ENCODE measurements around the gene C2orf78.
"Not testable (repeated sequence)": the region's sequence is repeated elsewhere in the genome, so short reads cannot be mapped to it uniquely, and the experiment has no call there.

C2orf78 gene, protein sequence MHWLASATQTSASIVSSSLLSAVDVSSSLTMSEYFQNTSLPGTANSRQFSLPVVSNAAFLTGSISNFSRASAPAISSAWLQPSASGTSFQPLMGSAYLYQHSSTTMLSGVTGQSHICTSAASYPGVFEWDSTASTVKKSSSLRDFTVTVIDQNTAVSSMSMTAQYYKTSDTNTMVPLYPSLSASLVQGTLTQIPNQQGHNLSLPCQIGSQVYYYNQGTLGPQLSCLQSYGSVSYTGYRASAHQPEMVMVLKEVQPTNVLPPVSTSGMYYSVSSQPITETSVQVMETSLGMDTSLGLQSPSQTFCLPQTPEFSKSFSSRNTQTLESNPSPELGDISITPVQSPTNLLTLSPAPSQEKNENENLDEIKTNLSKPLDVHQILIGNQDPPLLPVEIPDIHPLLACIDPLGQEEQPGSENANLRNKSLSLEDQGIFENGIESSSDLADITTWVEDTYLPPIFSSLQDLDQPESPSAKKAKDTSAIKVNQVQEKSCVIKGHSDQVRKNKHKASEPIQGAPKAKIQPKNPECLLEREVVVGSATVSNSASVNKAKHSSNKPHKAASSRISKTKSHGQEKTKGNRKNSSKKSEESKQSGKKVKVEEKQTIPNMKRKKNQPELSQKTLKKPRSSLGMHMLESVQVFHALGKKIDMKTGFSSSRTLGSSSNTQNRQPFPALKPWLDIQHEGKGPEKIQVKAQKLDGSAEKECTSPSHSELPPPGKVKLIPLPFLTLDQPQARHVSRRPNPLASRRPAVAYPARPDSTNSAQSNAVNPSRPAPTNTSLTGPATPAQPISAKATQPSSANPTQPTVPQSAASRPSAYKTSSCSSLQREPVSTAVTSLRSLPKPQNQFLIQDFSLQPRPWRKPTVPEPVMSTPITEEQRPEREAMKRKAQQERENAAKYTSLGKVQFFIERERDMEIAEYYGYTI

GRCh38 chr2:73783883-73784282 lies at the start of gene C2orf78:
TSS of gene C2orf78 (plus strand) at chr2:73784183. CDS start at chr2:73784310, 127 bp downstream.
- DNase-seq (ENCODE audit: low spot score): not testable (repeated sequence)

GRCh38 chr2:73736378-73736777 lies 47.6 kb upstream of the C2orf78 start:
- DNase-seq (ENCODE audit: low spot score): no peak

DNA sequence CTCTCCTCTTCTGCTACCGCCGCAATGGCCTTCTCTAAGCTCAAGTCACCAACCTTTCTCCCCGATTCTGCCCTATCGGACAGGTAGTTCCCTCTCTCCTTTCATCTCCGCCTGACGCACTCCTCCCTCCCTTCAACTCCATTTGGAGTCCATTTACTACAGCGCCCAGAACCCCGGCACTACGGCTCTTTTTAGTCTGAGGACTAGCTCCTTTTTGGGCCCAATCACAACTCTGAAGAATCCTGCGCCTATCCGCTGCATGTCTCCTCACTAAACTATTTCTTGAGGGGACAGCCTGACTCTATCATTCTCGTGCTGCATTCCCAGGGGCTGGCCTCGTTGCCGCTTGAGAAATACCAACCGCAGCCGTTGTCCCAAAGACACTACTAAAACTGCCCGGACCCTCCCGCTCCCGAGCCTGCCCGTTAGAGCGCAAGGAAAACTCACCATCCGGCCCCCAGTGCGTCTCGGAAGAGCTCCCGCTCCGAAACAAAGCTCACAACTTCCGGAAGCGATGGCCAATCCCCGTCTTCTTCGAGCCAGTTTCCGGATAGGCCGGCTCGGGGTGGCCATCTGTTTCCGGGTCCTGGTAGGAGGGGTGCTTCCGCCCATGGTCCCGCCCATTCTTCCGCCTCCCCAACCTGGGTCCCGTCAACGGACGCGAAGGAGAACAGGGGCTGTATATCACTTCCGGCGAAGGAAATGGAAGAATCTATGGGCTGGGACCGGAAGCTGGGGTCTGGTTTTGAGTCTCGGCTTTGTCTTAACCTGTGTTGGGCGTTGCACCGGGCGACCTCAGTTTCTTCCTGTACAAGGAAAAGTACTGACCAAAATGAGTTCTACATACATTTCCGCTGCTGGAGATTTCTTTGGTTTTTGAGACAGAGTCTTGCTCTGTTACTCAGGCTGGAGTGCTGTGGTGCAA lies 46.9 kb upstream of the C2orf78 start, which contains the start of gene TPRKB:
TPRKB (minus strand) TSS at position 491 of the 925 bp plus-strand sequence. CDS start 2,776 bp downstream, outside the sequence.
- DNase-seq (ENCODE audit: low spot score): peak; percentile 97

DNA sequence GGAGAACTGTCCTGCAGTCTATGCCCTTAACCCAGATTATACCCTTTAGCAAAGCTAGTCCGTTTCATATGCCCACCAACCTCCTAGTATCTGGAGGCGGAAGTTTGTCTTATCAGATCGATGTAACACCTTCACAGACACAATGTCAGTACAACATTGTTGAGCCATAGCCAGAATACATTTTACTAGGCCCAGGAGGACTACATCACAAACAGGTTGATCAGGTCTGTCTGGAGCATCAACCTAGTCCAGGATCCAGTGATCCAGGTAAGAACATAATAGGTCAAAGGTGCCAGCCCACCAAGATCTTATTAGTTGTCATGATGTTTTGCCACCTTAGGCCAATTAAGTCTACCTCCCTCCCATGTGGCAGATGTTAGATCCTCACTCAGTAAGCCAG lies 44.9 kb upstream of the C2orf78 start:
- DNase-seq (ENCODE audit: low spot score): no peak

GRCh38 chr2:73740767-73741166 lies 43.2 kb upstream of the C2orf78 start:
- no peak for DNase-seq (ENCODE audit: low spot score)

DNA sequence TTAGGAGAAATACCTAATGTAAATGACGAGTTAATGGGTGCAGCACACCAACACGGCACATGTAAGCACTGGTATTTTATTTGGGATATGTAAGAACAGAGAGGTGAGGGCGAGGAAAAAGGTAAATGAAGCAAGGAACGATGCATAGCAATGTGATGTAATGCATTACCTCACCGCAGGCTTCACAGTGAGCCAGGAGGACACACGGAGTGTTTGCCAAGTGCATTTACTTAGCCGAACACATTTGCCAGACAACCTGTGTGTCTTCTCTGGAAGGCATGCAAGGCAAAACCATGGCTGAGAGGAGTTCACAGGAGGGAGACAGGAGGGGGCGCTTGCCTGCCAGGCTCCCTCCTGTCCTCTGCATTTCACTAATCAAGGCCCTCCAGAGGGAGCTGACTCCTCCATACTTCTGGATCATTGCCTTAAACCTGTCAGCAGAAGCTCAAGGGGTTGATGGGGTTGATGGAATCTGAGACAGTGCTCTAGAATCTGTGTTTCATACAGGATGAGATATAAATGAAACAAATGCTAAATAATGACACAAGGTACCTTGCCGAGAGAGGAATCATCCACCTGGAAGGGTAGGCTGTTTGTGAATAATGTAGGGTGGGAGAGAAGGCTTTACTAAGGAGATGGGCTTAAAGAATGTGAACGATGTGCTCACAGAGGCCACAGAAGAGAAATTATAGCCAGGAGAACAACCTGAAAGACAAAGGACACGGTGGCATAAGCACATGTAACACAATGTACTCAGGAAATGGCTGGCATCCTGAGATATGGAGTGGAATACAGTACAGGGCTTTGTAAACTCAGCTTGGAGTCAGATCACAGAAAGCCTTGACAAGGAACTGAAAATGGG lies 37.7 kb upstream of the C2orf78 start:
- DNase-seq (ENCODE audit: low spot score): no peak

GRCh38 chr2:73746877-73747208 lies 37.1 kb upstream of the C2orf78 start:
- no peak for DNase-seq (ENCODE audit: low spot score)

DNA sequence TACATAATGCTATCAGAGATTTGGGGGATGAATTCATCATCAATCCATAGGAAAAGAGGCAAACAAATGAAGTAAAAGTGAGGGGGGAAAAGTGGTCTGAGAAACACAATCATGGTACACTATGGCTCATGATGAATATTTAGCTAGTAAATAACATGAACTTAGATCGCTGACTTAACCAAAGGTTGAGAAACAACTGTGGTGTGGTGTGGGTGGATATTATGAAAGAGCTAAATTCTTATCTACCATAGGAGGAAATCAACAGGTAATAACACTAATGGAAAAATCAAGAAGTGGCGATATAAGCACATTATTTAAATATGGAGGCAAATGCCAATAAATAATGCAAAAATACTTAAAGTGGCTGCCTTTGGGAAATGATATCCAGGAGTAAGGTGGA lies 34.7 kb upstream of the C2orf78 start:
- DNase-seq (ENCODE audit: low spot score): no peak

DNA sequence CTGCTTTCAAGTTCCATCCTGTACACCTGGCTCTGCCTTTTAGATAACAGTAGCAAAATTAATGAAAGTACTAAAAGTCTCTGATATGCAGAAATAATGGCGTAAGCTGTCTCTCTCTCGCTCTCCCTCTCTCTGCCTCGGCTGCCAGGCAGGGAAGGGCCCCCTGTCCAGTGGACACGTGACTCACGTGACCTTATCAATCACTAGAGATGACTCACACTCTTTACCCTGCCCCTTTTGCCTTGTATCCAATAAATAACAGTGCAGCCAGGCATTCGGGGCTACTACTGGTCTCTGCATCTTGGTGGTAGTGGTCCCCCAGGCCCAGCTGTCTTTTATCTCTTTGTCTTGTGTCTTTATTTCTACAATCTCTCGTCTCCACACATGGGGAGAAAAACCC lies 29.7 kb upstream of the C2orf78 start:
- DNase-seq (ENCODE audit: low spot score): not testable (repeated sequence)

GRCh38 chr2:73759285-73759764 lies 24.7 kb upstream of the C2orf78 start:
- no peak for DNase-seq (ENCODE audit: low spot score)

GRCh38 chr2:73759904-73760303 lies 24.1 kb upstream of the C2orf78 start:
- no peak for DNase-seq (ENCODE audit: low spot score)

GRCh38 chr2:73762571-73762970 lies 21.4 kb upstream of the C2orf78 start:
- no peak for DNase-seq (ENCODE audit: low spot score)

DNA sequence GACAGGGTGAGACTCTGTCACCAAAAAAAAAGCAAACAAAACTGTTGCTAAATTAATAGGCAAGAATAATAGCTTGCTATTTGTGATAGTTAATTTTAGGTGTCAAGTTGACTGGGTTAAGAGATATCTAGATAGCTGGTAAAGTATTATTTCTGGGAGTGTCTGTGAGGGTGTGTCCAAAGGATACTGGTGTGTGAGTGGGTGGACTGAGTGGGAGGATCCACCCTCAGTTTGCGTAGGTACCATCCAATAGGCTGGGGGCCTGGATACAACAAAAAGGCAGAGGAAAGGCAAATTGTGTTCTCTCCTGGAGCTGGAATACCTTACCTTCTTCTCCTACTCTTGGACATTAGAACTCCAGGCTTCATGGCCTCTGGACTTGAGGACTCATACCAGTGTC lies 19.0 kb upstream of the C2orf78 start:
- DNase-seq (ENCODE audit: low spot score): no peak

GRCh38 chr2:73766349-73766748 lies 17.6 kb upstream of the C2orf78 start:
- no peak for DNase-seq (ENCODE audit: low spot score)

DNA sequence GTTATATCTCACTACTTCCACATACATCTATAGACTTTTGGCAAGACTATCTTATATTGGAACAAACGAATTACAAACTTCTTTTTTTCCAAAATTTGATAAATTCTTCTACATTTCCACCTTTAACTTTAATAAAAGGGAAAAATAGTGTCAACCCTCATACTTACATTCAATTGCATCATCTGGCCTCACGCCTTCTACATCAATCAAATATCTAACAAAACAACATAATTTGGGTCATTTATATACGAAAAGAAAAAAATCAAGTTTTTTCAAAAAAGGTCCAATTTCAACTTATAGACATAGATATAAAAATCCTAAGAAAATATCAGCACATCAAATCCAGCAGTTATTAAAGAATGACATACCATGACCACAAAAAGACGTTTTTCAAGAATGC lies 17.0 kb upstream of the C2orf78 start:
- DNase-seq (ENCODE audit: low spot score): no peak

- no peak for DNase-seq (ENCODE audit: low spot score)
Measured at GRCh38 chr2:73770725-73771124, 13.3 kb upstream of the C2orf78 start.

DNA sequence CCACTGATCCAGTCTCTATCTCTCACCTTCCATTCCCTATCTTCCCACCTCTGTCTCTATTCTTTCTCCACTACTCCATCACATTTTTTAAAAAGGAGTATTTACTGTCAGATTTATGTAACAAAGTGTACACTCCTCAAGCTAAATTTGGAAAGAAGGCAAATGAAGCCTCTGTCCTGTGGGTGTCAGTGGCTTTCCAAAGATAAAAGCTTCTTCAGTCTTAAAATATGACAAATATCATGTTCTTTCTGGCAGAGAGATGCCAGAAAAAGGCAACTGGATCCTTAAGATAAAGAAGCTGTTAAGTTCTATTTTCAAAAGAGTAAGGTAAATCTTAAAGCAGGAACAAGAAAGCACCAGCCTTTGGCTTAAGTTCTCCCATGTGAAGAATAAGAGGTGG lies 11.2 kb upstream of the C2orf78 start:
- DNase-seq (ENCODE audit: low spot score): no peak

GRCh38 chr2:73776381-73776780 lies 7.6 kb upstream of the C2orf78 start:
- DNase-seq (ENCODE audit: low spot score): no peak

DNA sequence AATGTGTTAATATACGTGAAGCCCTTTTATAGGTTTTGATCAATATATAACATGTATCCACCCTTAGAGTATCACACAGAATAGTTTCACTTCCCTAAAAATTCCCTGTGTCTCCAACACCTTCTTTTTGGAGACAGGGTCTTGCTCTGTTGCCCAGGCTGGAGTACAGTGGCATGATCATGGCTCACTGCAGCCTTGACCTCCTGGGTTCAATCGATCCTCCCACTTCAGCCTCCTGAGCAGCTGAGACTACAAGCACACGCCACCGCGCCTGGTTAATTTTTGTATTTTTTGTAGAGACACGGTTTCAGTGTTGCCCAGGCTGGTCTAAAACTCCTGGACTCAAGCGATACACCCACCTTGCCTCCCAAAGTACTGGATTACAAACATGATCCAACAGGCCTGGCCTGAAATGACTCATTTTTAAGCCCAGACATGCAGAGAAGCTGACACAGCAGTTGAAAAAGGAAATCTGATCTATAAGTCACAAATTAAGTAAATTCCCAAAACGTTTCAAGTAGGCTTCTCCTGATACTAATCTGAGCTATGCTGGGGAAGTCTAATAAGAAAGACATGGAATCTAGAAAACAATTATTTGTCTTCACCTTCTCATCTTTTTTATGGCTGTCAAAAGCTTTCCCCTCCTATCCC lies 7.0 kb upstream of the C2orf78 start:
- no peak for DNase-seq (ENCODE audit: low spot score)

DNA sequence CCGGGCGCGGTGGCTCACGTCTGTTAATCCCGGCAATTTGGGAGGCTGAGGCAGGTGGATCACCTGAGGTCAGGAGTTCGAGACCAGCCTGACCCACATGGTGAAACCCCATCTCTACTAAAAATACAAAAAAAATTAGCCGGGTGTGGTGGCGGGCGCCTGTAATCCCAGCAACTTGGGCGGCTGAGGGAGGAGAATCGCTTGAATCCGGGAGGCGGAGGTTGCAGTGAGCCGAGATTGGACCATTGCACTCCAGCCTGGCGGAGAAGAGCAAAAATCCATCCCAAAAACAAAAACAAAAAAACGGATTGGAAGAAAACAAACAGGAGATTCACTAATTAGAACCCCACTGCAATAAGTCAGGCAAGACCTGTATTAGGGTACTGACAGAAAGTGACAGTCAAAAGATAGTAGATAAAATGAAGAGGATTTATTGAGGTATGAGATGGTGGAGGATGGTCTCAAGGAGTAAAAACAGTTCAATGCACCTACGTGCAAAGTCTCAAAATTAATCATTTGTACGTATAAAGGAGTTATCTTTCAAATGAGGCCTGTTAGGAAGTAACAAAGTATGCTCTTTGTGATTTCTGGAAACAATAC lies 5.0 kb upstream of the C2orf78 start:
- not testable (repeated sequence) for DNase-seq (ENCODE audit: low spot score)

Data from D341Med (cell line).